HG03060 (cell line): ENCODE data around the gene SNTA1.
"Not testable (repeated sequence)": the region's sequence is repeated elsewhere in the genome, so short reads cannot be mapped to it uniquely, and the experiment has no call there.

Experiments
- ATAC-seq: cut with Tn5 transposase; IDR thresholded peaks from one replicate; pipeline ENCODE4 v1.9.1; 2021; ENCODE audit warnings: low read depth, moderate number of reproducible peaks; ENCODE audit not compliant: unreplicated experiment

SNTA1 gene

DNA sequence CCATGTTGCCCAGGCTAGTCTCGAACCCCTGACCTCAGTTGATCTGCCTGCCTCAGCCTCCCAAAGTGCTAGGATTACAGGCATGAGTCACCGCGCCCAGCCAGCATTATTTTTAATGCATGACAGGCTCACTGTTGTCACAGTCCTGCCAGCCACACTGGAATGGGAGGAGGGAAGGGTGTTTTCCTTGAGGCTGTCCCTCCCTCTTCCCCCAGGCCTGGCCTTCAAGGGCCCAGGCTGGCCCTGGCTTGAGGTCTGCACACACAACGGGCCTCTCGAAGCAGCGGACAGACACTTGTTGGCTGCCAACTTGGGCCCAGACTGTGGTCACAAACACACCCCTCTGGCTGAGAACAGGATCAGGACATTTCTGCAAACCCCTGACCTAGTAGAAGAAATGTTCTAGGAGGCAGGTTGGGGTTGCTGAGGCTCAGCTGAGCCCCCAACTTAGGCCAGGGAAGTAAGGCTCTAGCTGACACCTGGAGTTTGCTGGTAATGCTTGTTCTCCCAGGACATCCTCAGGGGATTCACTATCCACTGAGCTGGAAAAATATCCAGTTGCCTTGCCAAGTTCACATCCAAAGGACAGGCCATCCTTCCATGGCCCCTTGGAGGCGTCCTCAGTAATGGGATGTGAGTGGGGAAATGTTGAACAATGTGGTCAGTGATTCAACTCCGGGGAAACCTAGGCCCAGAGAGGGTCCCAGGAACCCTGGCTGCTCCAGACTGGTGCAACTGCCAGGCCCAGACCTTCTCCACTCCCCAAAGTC is 9.9 kb downstream of the SNTA1 start:
- ATAC-seq: no peak

DNA sequence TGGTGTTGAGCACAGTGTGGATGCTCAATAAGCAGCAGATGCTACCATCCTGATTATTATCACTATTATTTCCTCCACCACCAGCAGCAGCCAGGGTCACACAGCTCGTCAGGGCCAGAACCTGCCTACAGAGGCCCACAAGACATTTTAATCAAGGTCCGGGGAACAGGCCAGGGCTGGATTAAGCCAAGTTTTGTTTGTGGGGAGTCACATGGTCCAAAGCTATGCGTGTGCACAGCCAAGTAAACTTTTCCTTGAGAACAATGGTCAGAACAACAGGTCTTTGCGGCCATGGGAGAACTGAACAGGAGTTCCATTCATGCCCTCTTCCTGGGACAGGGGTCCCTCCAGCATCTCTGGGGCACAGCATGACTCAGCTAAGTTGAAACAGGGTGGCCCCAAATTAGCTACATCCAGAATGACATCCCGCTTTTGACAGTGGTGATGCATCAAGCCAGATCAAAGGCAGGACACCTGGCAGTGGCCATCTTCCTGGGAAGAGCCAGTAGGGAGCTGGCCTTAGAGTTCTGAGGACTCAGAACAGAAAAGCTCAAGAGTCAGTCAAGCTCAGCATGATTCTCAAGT is 11.7 kb downstream of the SNTA1 start:
- no peak for ATAC-seq

GRCh38 chr20:33423875-33424274 is 19.7 kb downstream of the SNTA1 start:
- ATAC-seq: not testable (repeated sequence)

DNA sequence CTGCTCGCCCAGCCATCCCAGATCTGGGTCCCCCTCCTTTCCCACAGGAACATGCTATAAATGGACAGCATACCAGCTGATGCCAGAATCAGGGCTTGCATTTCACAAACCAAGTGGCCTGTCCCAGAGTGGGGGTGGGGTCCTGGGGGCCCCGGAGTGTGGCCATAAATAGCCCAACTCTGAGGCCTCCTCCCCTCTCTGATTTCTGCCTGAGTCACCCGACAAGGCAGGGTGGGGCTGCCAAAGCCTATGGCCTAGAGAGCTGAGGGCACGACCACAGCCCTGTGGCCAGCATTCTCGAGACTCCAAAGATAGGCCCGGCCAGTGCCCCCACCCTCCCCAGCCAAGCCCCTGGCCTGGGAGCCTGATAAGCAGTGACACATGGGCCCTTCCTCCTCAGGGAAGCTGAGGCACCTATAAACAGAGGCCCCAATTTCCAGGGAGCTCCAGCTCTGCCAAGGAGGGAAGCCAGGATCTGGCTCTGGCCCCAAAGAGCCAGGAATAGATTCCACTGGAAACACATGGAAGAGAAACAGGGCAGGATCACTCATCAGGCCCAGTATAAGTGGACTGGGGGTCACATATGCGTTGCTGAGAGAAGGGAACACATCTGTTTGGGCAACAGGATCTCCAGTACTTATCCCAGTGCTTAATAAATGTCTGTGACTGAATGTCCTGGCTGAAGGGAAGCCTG is 20.3 kb downstream of the SNTA1 start:
- ATAC-seq: no peak

DNA sequence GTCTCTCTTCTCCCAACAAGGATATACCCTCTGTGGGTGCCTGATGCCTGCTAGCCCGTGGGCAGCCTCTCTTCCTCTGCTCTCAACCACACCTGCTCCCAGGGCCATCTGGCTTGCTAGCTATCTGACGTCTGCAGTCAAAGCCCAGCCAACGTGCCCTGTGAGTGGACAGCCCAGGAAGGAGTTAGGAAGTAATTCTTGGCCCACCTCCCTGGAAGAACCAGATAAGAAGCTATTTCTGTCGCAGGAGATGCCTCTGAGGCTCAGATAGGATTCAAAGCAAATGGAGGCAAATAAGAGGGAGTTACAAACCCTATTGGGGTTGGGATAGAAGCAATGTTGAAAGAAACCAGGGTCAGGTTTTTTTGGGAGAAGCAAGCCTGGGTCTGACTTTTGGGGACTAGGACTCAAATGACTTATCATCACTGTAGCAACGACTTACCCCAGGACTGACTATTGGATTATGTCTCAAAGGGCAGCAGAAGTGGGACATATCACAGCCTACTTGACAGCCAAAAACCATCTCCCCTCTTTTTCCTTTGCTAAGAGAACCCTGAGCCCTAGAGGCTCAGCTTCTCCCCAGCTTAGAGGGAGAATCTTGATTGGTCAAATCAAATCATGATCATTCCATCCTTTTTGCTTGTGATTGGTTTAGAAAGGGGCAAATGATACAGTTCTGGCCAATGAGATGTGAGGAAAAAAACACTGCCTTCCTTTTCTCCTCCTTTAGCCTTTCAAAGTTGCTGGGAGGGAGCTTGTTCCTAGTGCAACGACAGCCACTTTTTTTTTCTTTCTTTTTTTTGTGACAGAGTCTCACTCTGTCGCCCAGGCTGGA is 24.2 kb downstream of the SNTA1 start:
- no peak for ATAC-seq

- ATAC-seq: no peak
Measured at GRCh38 chr20:33418033-33418432, 25.5 kb downstream of the SNTA1 start.

GRCh38 chr20:33415948-33416347 is 27.6 kb downstream of the SNTA1 start:
- ATAC-seq: no peak

DNA sequence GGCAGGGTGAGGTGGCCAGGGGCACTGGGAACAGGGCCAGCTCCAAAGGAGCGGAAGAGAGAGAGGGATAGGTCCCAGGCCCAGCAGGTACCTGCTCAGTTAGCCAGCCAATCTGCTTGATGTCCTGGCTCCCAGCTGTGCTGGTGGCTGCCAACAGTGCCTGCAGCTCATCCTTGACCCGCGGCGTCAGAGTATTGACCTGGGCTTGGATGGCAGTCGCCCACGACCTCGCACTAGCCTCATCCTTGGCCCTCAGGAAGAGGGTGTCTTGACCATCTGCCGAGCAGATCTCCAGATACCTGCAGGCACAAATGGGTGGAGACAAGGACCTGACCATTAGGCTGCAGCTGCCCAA is 31.1 kb downstream of the SNTA1 start:
- no peak for ATAC-seq

GRCh38 chr20:33411711-33412483 is 31.7 kb downstream of the SNTA1 start:
- no peak for ATAC-seq

DNA sequence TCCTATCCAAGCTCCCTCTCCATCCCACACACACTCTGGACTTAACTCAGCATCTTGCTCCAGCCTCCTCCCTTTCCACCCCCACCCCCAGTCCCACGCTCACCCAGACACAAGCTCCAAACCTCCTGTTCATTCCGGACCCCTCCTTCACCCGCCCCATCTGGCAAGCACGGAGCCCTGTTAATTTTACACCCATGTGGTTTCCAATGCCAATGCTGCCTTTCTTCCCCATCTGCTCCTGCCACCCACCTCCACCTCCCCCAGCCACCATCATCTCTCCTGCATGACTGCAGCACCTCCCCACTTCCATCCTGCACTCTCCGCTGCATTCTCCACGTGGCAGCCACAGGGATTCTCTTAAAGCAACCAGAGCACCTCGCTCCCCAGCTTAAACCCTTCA is 32.3 kb downstream of the SNTA1 start:
- no peak for ATAC-seq

- no peak for ATAC-seq
Measured at GRCh38 chr20:33410081-33410742, 33.4 kb downstream of the SNTA1 start.

DNA sequence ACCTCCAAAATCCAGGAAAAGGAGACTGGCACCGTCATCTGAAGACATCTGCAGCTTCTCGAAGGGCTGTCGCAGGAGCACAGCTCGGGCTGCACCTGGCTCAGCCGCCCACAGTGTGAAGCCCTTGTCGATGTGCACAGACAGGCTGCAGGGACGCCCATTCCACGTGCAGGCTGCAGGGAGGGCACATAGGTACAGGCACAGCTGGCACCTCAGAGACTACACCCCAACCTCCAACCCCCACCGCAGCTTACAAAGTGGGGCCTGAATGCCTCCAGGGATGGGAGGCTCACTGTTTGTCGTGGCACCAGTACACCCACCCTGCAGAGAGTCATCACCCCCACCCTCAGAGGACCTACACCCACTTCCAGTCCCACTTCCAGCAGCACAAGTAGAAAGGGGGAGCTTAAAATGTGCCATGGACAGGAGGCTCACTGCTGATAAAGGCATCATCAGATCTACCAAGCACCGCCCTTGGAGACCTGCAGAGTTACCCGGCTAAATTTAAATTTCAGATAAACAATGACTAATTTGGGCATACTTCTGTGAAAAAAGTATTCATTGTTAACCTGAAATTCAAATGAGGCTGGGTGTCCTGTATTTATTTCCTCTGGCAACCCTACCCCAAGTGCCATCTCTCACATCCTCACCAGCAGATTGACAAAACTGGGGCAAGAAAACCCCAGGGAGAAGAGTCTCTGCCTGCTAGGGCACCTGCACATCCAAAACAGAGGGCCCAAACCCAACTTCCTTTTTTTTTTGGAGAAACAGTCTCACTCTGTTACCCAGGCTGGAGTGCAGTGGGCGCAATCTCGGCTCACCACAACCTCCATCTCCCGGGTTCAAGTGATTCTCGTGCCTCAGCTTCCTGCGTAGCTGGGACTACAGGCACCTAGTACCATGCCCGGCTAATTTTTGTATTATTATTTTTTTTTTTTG is 34.6 kb downstream of the SNTA1 start:
- ATAC-seq: no peak

GRCh38 chr20:33408313-33408712 is 35.2 kb downstream of the SNTA1 start:
- ATAC-seq: no peak

- no peak for ATAC-seq
Measured at GRCh38 chr20:33407796-33408195, 35.8 kb downstream of the SNTA1 start.

- no peak for ATAC-seq
Measured at GRCh38 chr20:33407251-33407650, 36.3 kb downstream of the SNTA1 start.

DNA sequence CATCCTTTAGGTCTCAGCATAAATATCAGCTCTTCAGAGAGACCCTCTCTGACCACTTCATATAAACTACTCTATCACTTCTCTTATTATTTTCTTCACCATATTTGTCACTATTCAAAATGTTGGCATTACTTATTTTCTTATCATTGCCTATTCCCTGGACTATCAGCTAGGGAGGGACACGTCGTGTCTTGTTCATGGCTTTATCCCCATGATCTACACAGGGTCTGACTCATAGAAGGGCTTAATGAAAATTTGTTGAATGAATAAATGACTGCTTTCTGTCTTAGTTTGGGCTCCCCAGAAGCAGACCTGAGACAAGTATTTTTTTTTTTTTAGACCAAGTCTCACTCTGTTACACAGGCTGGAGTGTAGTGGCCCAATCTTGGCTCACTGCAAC is 39.3 kb downstream of the SNTA1 start:
- no peak for ATAC-seq

- ATAC-seq: no peak
Measured at GRCh38 chr20:33401921-33402369, 41.6 kb downstream of the SNTA1 start.

GRCh38 chr20:33401184-33401920 is 42.2 kb downstream of the SNTA1 start, which contains the start of gene CDK5RAP1:
CDK5RAP1 (minus strand) TSS chr20:33401519; CDS start chr20:33397064, 4,455 bp downstream.
- ATAC-seq: no peak
